GM19372 (cell line): ENCODE data around the gene PCYT2.

Experiments used
- ATAC-seq: cut with Tn5 transposase; IDR thresholded peaks from one replicate; pipeline ENCODE4 v1.9.1; 2021; ENCODE audit warnings: mild to moderate bottlenecking, low read depth, moderate library complexity; ENCODE audit not compliant: unreplicated experiment

PCYT2 gene

DNA sequence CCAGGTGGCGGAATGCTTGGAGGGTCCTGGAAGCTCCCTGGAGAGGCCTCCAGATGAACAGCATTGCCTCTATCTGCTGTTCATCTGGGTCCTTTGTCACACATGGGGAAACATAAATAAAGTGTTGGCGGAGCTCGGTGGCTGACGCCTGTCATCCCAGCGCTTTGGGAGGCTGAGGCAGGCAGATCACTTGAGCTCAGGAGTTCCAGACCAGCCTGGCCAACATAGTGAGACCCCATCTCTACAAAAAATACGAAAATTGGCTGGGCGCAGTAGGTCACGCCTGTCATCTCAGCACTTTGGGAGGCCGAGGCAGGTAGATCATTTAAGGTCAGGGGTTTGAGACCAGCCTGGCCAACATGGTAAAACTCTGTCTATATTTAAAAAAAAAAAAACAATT lies 33.7 kb upstream of the PCYT2 start:
- no peak for ATAC-seq

DNA sequence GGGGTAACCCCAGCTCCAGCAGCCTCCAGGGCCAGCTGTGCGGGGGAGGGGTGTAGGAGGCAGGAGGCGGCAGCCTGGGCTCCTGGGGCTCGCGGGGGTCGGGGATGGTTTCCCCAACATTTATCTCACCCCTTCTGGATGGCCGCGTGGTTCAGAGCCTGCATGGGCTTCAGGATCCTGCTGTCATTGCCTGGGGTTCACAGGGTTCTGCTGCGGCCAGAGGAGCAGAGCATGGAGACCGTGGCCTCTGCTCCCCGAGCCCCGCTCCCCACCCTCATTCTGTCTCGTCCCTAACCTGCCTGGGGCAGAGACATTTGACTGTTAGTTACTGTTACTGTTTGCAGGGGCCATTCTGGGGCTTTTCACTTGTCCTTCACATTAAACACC lies 31.0 kb upstream of the PCYT2 start:
- ATAC-seq: no peak

DNA sequence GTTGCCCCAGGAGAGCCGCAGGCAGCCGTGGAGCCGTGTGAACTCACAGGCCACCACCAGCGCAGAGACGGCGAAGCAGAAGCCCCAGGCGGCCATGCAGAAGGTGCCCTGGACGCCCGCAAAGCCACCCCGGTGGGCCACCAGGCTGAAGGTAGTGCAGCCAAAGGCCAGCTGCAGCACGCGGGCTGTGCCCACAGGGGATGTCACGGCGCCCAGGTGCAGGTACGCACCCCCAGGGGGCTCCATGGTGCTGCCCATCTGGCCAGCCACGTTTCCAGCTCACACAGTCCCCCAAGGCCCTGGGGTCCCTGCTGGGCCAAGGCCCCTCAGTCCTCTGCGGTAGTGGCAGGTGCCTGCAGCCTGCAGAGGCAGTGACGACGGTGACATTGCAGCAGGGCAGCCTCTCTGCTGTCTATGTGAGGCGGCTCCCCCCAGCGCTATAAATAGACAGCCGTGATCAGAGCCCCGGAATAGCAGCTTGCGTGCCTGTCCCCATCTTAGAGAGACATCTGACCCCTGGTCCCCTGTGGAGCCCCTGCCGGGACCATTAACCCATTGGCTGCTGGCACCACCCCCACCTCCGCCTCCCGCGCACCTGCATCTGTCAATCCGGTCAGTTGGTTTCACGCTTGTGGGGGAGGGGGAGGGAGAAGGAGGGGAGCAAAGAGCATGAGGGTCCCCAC lies 30.4 kb upstream of the PCYT2 start:
- ATAC-seq: no peak

DNA sequence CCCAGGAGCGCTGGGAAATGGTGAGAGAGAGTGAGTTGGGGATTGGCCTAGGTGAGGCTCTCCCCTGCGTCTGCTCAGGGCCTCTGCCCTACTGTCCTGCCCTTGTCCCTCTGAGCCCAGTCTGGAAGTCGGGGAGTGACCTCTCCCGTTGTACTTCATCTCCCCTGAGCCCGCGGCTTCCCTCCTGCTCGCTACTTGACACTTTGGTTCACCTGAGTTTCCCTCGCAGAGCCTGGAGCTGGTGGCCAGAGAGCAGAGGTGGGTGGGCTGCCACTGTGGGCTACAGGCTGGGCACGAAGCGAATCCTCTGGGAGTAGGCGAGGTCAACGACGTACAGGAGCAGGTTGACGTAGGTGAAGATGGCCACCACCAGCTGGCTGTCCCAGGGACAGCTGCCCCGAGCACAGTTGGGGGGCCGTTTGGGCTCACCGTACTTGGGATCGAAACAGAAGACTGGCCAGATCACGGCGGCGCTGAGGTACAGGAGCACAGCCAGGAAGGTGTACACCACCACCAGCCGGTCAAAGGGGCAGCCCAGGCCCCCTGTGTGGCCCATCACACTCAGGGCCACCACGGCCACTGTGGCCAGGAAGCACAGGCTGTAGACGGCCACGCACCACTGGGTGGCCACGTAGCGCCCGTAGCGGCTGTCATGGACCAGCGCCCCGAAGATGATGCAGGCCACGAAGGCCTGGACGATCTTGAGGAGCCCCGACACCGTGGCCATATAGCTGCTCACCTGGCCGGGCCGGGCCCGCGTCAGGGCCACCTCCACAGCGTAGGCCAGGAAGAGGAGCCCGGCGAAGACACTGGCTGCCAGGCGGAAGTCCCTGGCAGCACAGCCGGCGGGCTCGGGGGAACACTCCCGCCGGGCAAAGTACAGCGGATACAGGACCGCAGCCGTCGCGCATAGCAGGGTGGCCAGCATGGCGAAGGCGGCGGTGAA lies 29.6 kb upstream of the PCYT2 start:
- no peak for ATAC-seq

DNA sequence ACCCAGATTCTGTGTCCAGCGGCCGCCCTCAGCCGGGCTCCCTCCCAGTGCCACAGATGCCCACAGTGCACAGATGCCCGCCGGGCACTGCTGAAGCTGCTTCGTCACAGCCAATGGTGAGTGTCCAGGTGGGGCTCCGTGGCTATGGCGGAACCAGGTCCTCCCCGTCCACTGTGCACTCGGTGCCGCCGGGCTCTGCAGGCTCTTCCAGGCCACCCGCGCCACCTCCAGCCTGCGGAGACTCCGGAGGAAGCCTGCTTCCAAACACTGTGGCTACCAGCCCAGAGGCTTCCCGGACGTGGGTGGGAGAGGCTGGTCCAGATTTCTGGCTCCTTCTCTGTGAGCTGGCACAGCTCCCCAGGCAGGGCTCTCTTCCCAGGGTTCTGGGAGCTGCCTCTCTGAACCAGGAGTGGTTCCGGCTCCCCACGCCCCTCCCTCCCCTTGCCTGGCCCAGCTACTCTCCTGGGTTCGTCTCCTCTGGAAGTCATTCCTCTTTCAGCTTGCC lies 28.7 kb upstream of the PCYT2 start:
- ATAC-seq: no peak

DNA sequence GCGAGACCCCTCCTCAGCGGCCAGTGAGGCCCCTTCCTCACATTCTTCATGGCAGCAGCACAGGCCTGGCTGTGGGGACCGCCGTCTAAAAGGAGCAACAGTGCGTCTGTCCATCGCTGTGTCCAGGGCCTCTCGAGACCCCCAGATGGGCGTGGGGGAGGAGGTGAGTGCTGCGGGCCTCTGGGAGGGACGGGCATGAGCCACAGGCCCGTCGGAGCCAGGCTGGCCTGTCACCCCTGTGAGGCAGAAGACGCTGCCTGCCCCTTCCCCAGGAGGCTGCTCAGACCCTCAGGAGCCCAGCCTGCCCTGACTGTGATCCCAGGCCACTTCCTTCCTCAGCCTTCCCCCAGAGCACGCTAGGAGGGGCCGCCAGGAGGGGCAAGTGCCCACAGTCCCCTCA lies 28.0 kb upstream of the PCYT2 start:
- no peak for ATAC-seq

DNA sequence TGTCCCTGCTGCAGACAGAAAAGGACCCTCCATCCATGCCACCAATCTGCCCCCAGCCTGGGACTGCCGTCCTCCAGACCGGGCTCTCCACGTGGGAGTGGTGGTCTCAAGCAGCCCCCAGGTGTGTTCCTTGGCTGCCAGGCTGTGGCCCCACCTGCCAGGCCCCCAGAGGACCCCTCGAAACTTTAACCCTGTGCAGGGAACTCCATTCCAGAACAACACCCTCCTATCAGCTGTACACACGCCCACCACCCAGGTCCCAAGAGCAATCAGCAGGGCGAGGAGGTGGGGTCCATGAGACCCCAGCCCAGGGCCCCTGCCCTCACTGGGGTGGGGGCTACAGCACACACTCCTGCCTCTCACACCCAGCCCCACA lies 24.5 kb upstream of the PCYT2 start:
- no peak for ATAC-seq

DNA sequence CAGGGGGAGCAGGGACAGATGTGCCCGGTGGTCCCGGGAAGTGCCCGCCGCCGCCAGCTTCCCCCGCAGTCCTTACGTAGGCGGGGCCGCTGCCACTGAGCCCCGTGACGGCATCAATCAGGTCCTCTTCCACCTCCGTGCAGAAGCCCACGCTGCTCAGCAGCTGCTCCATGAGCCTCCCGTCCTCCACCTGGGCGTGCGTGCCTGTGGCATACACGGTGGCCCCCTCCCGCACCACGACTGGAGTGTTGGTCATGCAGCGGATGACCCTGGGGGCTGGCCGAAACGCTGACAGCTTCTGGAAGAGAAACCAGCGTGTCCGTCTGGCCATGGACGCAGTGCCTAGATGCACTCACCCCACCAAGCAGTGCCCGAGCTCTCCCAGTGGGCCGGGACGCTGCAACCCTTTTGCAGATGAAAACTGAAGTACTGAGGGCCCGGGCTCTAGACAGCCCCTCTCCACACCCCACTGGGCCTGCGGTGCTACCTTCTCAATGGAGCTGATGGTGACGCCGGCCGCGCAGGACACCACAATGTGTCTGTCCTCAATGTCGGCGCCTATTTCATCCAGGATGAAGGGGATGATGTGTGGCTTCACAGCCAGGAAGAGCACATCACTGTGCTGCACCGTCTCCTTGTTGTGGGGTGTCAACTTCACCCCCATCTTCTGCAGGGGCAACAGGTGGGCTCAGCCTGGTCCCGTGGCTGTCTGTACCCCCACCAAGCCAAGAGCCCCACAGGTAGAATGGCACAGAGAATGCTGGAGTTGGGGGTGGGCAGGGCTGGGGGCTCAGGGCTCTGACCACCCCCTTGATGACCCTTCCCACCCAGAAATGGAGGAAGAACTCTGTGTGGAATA lies 23.9 kb upstream of the PCYT2 start:
- ATAC-seq: no peak

DNA sequence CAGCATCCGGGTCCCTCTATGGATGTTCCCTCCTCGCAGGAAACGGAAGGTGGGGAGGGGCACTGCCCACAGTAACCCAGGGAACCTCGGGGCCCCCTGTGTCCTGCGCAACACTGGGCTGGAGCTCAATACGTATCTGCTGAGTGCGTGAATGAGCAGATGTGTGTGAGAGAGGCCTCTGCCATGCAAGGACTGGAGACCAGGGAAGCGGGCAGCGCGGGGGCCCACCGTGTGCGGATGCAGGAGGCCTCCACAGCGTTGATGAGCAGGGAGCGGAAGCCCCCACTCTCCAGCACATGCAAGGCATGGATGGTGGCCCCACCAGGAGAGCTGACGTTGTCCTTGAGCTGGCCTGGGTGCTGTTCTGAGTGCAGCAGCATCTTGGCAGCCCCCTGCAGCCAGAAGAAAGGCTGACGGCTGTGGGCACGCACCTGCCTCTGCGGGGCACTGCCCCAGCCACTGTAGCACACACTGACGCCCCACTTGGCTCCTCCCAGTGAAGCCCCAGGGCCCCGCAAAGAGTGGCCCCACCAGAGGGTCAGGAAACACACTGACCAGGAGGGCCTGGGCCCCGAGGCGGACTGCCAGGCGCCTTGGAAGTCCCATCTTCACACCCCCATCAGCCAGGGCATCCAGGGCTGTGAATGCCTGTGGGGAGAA lies 23.0 kb upstream of the PCYT2 start:
- no peak for ATAC-seq

DNA sequence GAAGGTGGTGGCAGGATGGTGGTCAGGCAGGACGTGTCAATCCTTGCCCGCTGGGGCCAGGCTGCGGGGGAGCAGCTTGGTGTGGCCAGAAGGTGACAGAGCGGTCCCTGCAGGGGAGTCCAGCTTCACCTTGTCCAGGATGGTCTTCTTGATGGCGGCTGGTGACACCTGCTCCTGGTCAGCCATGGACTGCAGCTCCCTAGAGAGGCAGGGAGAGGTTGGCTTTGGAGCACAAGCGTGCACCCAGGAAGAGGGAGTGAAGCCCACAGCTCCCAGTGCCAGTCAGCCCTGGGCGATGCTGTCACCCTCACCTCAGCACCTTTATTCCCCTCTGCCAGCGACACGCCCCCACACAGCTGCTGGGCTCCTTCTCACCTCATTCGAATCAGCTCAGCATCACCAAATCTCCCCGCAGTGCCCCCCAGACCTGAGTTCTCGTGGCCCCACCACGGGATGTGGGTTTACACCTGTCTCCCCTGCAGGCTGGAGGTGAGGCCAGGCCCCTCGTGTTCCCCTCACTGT lies 22.0 kb upstream of the PCYT2 start:
- no peak for ATAC-seq

DNA sequence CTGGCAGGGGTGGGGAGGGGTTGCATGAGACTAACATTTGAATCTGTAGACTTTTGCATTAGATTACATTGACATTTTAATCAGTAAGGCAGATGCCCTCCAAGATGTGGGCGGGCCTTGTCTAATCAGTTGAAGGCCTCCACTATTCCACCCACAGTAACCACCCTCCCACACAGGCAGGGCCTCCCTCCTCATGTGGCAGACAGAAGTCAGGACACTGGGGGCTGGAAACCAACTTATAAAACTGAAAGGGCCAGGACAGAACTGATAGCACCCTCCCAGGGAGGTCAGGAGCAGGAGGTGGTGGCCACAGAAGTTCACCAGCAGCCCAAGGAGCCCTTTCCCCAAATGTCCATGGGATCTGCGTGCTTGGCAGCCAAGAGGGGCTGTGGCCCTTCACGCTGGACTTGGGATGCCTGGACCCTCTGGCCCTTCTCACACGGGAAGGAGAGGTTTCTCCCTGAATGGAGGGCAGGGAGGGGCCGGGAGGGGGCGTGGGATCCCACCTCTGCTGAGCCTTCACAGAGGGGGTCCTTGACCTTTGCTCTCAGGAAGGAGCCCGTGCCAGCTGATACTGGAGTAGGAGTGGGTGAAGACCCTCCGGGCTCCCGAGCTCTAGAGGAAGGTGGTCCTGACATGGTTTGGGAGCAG lies 21.3 kb upstream of the PCYT2 start:
- no peak for ATAC-seq

DNA sequence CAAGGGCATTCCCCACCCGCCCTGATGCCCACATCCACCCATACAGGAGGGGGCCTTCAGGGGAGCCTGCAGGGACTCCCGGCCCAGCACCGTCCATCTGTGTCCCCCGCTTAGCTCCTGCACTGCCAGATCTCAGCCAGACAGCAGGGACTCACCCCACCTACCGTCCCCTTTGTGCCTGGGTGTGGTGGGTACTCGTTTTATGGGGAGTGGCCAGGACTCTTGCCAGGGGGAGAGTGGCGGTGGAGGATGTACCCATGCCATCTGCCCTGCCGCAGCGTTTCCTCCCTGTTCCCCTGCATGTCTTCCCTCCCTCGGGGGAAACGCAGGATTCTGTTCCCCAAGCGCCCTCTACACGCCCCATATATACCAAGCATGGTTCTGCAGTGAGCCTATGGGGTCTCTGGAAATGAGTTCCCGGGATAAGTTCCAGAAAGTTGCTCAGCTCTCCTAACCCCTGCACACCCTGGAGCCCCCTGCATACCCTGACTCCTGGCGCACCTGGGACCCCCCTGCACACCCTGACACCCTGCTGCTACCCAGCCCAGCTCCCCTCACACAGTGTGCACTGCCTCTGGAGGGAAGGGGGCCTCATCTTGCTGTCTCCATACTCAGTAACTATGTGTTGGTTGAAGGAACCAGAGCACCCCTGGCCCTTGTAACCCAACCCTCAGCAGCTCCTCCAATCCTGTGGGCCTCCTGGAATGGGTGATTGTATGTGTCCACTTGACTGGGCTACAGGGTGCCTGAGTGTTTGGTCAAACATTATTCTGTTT lies 20.5 kb upstream of the PCYT2 start:
- no peak for ATAC-seq

DNA sequence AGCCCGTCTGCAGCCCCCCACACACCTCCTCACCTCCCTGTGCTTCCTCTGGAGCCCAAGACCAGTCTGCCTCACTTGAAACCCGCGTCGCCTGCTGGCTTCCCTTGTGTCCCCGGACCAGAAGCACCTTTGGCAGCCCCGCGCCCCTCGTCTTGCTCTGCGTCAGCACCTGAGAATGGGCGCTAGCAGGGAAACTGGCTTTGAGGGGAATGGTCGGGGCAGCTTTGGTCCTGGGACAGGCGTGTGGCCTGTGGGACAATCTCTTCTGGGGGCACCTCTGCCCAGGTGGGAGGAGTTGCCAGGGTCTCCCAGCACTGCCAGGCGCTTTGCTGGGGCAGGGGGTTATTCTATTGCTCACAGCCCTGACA lies 20.0 kb upstream of the PCYT2 start:
- no peak for ATAC-seq

DNA sequence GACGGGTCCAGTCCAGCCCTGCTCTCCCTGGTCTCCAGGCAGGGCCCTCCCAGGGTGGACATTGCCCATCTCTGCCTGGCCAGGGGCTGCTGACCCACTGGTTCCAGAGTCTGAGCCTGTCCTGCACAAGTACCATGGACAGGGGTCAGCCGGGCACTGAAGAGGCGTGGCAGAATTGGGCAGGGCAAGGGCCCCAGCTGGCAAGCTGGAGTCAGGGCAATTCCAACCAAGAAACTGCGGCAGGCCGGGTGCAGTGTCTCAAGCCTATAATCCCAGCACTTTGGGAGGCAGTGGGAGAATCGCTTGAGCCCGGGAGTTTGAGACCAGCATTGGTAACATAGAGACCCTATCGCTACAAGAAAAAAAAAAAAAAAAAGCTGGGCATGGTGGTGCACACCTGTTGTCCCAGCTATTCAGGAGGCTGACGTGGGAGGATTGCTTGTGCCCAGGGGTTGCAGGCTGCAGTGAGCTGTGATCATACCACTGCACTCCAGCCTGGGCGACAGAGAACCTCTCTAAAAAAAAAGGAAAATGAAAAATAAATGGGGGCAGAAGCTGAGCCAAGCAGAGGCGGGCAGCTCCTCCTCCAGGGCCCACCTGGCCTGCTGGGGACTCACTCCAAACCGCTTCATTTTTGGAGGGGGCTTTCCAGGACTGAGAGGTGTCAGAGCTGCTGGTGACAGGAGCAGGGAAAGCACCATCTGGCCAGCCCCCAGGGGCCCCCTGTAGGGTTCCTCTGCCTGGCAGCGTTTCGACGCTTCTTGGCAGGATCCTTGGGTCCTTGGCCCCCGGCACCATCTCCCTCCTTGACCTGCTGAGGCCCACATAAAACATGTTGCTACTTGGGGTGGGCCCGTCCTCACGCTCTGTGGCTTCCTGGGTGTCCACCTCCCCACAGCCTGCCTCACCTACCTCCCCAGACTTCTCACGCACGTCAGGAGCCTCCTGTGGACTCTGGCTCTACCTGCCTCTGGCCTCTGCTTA lies 19.2 kb upstream of the PCYT2 start:
- no peak for ATAC-seq

DNA sequence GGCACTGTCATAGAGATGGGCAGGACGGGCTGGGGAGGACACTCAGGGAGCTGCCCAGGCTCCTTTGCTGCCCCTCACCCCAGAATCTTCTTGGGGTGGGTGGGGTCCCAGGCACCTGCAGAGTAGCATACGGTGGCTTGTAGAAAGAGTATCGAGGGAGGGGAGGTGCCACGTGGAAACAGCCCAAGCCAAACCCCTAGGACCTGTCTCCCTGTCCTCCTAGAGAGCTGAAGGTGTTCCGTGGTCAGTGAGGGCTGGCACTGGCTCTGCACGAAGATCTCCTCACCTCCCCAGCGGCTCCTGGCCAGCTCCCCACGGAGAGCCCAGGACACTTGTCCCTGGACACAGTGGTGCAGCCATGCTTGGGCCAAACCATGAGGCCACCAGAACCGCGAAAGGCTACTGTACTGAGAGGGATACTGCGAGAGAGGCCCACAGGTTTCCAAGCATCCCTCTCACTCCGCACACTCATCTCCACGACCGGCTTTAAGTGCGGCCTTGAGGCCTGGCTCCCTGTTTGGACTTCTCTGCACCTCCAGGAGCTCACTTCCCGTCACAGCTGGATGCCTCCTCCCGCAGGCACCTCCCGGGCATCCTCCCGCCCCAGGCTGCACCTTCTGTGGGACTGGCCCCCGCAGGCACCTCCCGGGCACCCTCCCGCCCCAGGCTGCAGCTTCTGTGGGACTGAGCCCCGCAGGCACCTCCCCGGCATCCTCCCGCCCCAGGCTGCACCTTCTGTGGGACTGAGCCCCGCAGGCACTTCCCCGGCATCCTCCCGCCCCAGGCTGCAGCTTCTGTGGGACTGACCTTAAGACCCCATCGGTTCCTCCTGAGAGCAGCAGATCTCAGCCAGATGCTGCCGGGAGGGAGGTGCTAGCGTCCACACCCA lies 18.3 kb upstream of the PCYT2 start:
- ATAC-seq: no peak

DNA sequence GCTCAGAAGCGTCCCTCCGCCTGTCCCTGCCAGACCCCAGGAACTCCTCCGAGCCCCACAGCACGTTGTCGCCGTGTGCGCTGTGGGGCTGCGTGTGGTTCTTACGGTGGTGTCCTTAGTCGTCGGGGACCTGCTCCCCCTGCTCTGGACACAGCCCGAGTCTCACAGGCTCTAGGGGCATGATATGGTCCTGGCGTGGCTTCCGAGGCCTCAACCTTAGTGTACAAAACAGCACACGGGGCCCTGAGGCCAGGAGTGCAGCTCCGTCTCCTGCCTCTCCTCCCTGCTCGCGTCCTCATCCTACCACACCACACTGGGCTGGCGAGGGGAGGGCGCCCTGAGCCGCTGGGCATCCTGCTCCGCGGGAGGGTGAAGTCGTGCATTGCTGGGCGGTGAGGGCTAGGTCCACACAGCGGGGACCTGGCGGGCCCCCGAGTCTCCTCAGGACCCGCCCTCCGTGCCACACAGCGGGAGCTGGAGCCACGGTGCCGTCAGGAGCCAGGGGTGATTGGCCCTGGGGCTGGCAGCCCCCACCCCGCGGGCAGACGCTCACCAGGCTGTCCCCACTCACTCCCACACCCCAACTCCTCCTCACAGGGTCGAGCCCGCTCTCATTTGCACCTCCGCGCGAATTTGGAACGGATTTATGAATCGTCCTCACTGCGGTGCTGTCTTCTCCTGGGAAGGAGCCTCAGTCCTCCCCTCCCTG lies 17.5 kb upstream of the PCYT2 start:
- no peak for ATAC-seq
